COLO668 (cell line): ENCODE results near the gene CBX7.

Experiments
- DNase-seq: peaks from one replicate; lab custom pipeline; 2025; ENCODE audit not compliant: unreplicated experiment; lab: John Stamatoyannopoulos, UW

Gene CBX7

DNA sequence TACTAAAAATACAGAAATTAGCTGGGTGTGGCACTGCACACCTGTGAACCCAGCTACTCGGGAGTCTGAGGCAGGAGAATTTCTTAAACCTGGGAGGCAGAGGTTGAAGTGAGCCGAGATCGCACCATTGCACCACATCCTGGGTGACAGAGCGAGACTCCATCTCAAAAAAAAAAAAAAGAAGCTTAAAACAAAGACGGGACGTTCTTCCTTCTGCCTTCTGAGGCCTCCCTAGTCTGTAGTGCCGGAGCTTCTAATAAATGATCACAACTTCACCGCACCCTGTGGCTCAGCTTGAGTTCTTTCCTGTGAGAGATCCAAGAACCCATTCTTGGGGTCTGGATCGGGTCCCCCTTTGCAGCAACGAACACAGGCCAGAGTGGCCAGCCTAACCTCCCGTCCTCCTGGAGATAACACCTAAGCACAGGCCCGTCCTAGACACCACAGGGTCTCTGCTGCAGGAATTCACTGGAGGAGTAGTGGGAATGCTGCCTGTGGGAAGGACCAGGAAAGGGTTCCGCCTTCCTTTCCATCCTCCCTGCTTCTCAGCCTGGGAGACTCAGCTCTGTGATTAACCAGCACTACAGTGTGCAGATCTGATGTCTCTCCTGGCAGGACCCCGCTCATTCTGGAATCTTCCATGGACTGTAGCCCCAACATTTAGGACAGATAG, 57.6 kb downstream of the CBX7 start:
- no peak for DNase-seq

DNA sequence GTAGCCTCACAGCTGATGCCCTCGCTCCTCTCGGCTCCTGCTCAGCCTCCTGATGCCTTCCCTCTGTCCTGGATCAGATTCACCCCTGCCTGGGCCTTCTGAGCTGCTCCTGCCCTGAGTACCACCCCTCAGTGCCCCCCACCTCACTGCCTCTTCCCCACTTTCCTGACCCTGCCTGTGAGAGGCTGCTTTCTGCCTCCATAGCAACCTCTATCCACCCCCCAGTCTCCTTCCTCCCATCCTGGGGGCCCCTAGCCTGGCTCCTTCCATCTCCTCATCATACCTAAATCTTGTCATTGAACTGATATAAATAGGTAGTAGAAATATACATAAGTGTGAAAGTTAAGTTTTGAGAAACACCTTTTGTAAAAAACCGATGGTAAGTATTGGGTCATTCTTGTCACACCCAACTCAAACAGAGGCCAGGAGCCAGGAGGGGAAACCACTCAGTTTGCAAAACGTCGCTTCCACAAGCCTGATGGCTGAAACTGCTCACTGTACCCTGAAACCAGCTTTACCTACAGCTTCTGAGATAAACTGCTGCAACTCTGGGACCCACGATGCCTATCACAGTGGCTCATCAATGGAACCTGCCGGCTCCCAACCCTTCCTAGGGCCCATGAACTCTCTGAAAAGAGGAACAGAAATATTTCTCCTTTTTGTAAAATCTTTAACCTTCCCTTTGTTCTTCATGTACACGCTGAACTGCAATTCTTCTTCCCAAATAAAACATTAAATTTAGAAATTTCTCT, 60.2 kb downstream of the CBX7 start:
- DNase-seq, result no peak

DNA sequence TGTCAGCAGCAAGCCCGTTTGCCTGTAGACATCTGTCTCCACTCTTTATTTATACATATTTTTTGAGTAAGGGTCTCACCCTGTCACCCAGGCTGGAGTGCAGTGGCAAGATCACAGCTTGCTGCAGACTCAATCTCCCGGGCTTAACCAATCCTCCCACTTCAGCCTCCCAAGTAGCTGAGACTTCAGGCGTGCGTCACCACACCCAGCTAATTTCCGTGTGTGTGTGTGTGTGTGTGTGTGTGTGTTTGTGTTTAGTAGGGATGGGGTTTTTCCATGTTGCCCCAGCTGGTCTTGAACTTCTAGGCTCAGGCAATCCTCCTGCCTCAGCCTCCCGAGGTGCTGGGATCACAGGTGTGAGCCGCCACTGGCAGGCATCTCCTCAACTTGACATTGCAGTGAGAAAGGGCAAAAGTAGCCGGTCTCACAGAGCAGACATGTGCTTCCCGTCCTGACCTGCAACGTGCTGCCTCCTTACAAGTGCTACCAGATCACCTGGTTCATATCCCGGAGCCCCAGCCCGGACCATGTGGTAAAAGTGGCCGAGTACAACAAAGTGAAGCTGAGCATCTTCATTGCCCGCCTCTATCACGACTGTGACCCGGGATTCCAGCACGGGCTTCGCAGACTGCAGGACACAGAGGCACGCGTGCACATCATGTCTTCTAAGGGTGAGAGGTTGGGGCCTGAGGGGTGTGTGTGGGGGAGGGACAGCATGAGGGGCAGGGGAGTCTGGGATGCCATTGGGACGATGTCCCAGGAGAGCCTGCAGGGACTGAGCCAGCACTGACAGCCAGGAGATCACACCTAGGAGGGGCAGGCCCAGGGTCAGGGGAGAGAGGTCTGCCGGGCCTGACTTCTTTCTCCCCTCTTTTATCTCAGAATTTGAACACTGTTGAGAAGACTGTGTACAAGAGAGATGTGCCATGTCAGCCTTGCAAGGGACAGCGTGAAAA, 61.1 kb downstream of the CBX7 start:
- no peak for DNase-seq

DNA sequence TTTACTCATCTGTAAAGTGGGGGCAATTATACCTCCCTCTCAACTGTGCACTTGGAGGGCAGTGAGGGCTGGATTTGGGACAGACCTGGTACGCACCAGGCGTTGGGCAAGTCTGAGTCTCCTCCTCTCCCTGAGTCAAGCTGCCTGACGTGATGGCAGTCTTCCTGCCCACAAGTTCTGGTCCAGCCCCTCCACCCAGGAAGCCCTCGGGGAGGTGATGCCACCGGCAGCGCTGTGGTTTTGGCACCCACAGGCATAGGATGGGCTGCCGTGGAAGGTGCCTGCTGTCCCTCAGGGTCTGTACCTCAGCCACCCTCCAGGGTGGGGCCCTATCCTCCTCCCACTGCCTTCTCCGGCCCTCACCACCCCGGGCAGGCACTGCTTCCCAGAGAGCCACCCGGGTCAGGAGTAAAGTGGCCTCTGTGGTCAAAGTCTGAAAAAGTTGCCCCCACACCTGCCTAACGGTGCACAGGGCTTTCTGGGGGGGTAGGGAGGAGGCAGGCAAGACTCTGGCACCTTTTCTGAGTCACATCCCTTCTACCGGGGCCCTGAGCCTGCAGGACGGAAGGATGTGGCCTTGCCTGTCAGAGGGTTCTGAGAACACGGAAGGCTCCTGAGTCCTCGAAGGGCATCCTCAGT, 61.9 kb downstream of the CBX7 start:
- no peak for DNase-seq

DNA sequence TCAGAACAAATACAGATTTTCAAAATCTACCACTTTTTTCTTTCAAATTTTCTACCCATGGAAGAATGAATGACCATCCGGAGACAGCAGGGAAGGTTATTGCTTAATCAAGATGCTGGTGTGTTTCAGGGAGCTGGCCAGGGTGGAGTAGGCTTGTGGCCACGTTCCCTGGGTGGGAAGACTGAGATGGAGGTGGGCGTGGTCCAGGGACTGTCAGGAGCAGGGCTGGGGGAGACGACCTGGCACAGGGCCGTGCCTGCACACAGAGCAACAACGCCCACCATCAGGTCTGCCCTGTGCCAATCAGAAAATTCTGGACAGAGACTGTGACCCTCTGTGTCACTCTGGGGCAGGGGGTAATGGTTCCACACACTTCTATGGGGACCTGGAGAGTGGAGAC, 62.6 kb downstream of the CBX7 start:
- no peak for DNase-seq

DNA sequence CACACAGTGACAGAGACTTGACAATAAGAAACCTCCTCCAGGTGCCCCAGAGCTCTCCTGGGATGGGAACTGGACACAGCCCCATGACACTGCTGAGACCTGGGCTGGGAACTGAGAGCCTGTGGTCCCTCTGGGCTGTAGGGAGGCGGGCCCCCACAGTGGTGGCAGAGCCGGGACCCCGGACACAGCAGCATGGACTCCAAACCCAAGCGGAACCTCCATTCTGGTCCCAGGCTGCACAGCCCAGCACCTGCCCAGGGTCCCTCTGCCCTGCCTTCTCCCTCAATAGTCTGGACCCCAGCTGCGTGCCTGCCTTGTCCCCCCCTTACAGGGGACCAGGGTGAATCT, 63.8 kb downstream of the CBX7 start:
- DNase-seq, result no peak

DNA sequence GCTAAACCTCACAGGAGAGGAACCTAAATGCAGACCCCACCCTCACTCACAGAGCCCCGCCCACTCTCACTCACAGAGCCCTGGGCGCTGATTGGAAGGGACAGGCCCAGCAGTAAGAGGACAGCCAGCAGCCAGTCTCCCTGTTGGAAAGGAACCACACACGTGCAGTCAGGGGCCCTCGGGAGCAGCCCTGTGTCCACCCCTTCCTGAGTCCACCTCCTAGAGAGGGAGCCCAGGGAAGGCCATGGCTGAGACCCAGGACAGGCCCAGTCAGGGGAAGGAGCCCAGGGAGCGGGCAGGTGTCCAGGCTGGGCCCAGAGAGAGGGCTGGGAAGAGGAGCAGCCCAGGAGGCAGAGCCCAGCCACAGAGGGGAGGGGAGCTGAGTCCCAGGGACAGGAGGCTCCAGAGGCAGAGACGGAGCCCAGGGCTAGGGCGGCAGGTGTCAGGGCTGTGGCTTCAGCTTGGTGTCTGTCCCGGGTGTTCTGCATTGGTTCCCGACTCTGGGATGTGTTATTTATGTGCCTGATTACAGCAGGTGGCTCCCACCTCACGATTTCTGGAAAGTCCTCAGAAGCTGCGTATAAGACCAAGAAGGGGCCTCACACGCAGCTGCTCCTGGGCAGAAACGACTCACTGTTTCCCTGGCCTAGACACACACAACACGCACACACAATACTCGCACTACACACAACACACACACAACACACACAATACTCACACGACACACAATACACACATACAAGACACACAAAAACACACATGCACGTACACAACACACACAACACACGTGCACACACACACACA, 64.4 kb downstream of the CBX7 start:
- no peak for DNase-seq

DNA sequence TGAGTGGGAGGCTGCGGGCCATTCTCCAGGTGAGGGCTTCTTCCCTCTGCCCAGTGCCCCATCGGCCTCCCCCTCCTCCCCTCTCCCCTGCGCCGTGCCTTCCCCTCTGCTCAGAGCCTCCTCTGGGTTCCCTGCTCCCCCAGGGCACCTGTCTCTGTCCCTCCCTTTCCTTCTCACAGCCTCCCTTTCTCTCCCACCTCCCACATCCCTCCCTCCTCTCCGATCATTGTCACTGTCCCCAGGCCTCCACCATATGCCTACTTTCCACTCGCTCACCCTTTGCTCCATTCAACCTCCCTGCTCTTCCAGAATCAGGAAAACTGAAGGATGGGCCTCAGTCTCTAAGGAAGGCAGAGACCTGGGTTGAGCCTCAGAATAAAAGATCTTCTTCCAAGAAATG, 65.4 kb downstream of the CBX7 start:
- DNase-seq, result no peak

DNA sequence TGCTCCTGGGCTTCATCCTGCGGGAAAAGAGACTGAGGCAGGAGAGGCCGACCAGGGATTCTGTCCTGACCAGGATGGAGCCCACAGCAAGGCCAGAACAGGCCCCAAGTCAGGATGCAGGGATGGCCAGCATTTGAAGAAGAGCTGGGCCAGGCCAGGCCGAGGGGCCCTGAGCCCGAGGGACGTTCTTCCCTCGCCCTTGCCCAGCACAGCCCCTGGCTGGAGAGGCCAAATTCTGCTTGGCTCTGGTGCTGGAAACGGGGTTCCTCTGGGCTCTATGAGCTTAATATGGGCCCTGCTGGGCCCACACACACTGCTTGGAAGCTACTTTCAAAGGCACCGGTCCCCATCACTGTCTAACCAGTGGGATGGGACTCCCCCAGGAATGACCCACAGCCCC, 67.8 kb downstream of the CBX7 start:
- DNase-seq, result no peak

DNA sequence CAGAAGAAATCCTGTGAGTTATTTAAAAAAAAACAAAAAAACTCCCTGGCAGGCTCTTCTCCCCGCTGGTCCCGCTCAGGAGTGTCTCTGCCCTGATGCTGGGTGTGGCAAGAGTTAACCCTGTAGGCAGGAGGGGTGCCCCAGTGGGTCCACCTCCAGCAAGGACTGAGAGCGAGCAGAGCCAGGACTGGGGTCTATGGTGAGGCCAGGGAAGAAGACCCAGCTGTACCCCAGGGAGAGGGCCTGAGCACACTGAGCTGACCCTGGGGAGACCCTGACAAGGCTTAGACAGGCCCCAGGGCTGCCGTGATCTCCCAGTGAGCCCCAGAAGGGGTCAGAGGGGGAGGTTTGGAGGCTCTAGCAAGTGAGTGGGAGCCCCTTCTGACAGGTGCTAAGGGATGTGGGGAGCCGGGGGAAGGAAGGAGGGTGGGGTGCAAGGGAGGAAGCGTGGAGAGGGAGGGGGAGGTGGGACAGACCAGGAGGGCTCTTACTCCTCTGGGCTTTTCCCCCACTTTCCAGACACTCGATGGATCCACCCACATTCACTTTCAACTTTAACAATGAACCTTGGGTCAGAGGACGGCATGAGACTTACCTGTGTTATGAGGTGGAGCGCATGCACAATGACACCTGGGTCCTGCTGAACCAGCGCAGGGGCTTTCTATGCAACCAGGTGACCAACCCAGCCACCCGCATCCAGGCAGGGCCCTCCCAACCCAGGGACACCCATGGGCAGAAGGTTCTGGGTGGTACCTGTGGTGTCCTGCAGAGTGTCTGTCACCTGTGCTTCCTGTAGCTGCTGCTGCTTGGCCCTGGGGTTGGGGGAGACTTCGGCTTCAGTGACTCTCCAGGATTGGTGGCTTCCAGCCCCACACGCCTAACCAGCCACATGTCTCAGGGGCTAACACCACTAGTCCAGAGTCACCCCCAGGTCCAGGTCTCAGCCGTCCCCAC, 69.0 kb downstream of the CBX7 start:
- no peak for DNase-seq

DNA sequence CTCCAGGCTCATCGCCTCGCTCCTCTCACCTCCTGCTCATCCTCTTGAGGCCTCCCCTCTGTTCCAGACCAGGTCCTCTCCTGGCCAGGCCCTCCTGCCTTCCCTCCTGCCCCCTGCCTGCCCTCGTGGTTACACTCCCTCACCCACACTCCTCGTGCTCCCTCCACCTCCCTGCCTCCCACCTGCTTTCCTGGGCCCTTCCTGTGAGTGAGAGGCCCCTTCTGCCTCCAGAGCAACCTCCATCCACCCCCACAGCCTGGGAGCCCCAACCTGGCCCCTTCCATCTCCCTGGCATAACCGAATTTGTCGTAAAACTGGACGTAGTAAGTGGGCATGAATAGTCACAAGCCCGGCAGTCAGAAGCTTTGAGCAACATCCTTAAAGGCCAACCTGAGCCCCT, 70.9 kb downstream of the CBX7 start:
- no peak for DNase-seq

DNA sequence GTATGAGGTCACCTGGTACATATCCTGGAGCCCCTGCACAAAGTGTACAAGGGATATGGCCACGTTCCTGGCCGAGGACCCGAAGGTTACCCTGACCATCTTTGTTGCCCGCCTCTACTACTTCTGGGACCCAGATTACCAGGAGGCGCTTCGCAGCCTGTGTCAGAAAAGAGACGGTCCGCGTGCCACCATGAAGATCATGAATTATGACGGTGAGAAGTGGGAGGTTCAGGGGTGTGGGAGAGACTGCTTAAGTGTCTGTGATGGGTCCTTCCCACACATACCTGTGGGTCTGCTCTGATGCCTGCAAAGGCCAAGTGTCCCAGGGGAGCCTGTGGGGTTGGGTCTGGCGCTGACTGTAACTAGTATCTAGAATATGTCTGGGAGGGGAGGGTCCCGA, 71.5 kb downstream of the CBX7 start:
- no peak for DNase-seq
